Ishikawa (cell line): ENCODE measurements around the gene NECAB2.

ENCODE experiments used
- EGR1 ChIP-seq: IDR thresholded peaks from 2 replicates; pipeline ENCODE4 v1.6.1; 2012
- EP300 ChIP-seq: IDR thresholded peaks from 2 replicates; pipeline ENCODE4 v1.6.1; 2012; ENCODE audit warnings: borderline replicate concordance
- FOXM1 ChIP-seq: IDR thresholded peaks from 2 replicates; pipeline ENCODE4 v1.6.1; 2012; ENCODE audit warnings: low read depth, borderline replicate concordance
- MAX ChIP-seq: IDR thresholded peaks from 2 replicates; pipeline ENCODE4 v1.6.1; 2012
- NFIC ChIP-seq: IDR thresholded peaks from 2 replicates; pipeline ENCODE4 v1.6.1; 2012
- RAD21 ChIP-seq: IDR thresholded peaks from 2 replicates; pipeline ENCODE4 v1.6.1; 2012; ENCODE audit warnings: low read depth
- TAF1 ChIP-seq: IDR thresholded peaks from 2 replicates; pipeline ENCODE4 v1.6.1; 2012; ENCODE audit warnings: low read depth, mild to moderate bottlenecking
- TCF12 ChIP-seq: IDR thresholded peaks from 2 replicates; pipeline ENCODE4 v1.6.1; 2012; ENCODE audit warnings: low read depth
- TEAD4 ChIP-seq: IDR thresholded peaks from 2 replicates; pipeline ENCODE4 v1.6.1; 2012
- YY1 ChIP-seq: IDR thresholded peaks from 2 replicates; pipeline ENCODE4 v1.6.1; 2012; ENCODE audit warnings: low read depth
- ZBTB7A ChIP-seq: IDR thresholded peaks from 2 replicates; pipeline ENCODE4 v1.6.1; 2012; ENCODE audit warnings: low read depth
- TF ChIP-seq, protein P1 (sequence below): IDR thresholded peaks from 2 replicates; pipeline ENCODE4 v1.6.1; 2012; ENCODE audit warnings: low read depth, mild to moderate bottlenecking

GRCh38 chr16:83965444-83966152, 2.4 kb upstream of the NECAB2 start:
- TF ChIP-seq TAF1 (no peak), TCF12 (no peak), MAX (no peak), YY1 (no peak), TEAD4 (no peak), RAD21 (no peak), FOXM1 (no peak), EP300 (no peak), EGR1 (no peak), ZBTB7A (no peak), NFIC (no peak)
- TF ChIP-seq, protein P1, sequence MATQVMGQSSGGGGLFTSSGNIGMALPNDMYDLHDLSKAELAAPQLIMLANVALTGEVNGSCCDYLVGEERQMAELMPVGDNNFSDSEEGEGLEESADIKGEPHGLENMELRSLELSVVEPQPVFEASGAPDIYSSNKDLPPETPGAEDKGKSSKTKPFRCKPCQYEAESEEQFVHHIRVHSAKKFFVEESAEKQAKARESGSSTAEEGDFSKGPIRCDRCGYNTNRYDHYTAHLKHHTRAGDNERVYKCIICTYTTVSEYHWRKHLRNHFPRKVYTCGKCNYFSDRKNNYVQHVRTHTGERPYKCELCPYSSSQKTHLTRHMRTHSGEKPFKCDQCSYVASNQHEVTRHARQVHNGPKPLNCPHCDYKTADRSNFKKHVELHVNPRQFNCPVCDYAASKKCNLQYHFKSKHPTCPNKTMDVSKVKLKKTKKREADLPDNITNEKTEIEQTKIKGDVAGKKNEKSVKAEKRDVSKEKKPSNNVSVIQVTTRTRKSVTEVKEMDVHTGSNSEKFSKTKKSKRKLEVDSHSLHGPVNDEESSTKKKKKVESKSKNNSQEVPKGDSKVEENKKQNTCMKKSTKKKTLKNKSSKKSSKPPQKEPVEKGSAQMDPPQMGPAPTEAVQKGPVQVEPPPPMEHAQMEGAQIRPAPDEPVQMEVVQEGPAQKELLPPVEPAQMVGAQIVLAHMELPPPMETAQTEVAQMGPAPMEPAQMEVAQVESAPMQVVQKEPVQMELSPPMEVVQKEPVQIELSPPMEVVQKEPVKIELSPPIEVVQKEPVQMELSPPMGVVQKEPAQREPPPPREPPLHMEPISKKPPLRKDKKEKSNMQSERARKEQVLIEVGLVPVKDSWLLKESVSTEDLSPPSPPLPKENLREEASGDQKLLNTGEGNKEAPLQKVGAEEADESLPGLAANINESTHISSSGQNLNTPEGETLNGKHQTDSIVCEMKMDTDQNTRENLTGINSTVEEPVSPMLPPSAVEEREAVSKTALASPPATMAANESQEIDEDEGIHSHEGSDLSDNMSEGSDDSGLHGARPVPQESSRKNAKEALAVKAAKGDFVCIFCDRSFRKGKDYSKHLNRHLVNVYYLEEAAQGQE: no peak
